Breast epithelium (tissue), 4 donors: ENCODE measurements around the gene ABLIM2. TPM values are rescaled to one million over a fixed set of nuclear protein-coding genes. Genes with fewer than 3 reads are reported as not detected.

Experiments
- DNase-seq, 2 donors: peaks; one replicate each; pipeline ENCODE4 v3.0.0-alpha.2; 2019; ENCODE audit warnings: low spot score in 2 of 2
- H3K27ac ChIP-seq, 2 donors: fragments of 200-600 bp; sonication (generic) in 1 of 2; one replicate each; pipeline ENCODE4 v1.5.1; 2016 to 2019; ENCODE audit warnings: mild to moderate bottlenecking in 1 of 2
- H3K27me3 ChIP-seq, 2 donors: fragments of 200-600 bp; sonication (generic) in 1 of 2; one replicate each; pipeline versions ENCODE4 v1.5.1 to v1.6.0; 2017 to 2019; ENCODE audit warnings: control low read depth in 1 of 2, mild to moderate bottlenecking in 1 of 2
- H3K36me3 ChIP-seq: fragments of 200-600 bp; one replicate; pipeline ENCODE4 v1.5.1; 2019
- H3K4me1 ChIP-seq, 2 donors: fragments of 200-600 bp; sonication (generic); one replicate each; pipeline ENCODE4 v1.5.1; 2016 to 2019; ENCODE audit warnings: control low read depth in 1 of 2
- H3K4me3 ChIP-seq, 3 donors: fragments of 200-600 bp; sonication (generic); 1 replicate in 2 of 3; 2 replicates in 1 of 3; pipeline ENCODE4 v1.5.1; 2016 to 2019; ENCODE audit warnings: mild to moderate bottlenecking in 3 of 3, moderate library complexity in 2 of 3
- H3K9me3 ChIP-seq, 2 donors: fragments of 200-600 bp; sonication (generic) in 1 of 2; one replicate each; pipeline ENCODE4 v1.5.1; 2016 to 2019; ENCODE audit warnings: control low read depth in 1 of 2
- POLR2A ChIP-seq: fragments of 450-650 bp; IDR thresholded peaks from one replicate; pipeline ENCODE4 v1.6.1; 2016; ENCODE audit warnings: antibody characterized with exemption, mild to moderate bottlenecking, moderate library complexity
- POLR2AphosphoS5 ChIP-seq, 3 donors: sonication (generic); formaldehyde crosslinking; IDR thresholded peaks; one replicate each; pipeline ENCODE4 v1.6.1; 2017; ENCODE audit warnings: antibody characterized with exemption in 3 of 3
- intact Hi-C: fragments of 100-400 bp; cut with DNase I; formaldehyde crosslinking; loops from one replicate; pipeline ENCODE4 v1.15.1; 2023; ENCODE audit warnings: low total_unique reads
- total RNA-seq, 3 donors: library from RNA; depleted of rRNA; stranded (reverse); fragments of >200 nt; gene quantifications; one replicate each; pipeline ENCODE4 v1.1.0, GENCODE V29; 2016
- TF ChIP-seq, protein P1 (sequence below), 3 donors: fragments of 450-650 bp; IDR thresholded peaks; one replicate each; pipeline ENCODE4 v1.5.1; 2016 to 2017; ENCODE audit warnings: antibody characterized with exemption in 3 of 3, mild to moderate bottlenecking in 3 of 3, moderate library complexity in 3 of 3

Gene ABLIM2
- total RNA-seq, 3 donors from 2014 or later, result 4.8 to 11.5 (median 8.2) TPM

DNA sequence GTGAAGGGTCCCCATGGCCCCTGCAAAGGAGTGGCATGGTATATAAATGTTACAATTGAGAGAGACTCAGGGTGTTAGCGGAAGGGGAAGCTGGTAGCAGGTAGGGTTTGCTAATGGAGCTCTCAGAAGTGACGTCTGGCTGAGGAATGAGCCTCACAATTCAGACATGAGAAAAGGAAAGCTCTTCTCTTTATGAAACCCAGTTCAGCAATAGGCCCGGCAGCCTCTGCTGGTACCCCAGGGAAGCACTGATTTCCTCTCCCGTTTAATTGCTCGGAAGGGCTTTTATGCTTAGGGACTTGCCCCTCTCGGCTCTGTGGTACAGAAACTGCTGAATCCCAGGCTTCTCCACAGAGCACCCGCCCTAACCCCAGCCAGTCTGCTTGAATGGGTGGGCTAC lies 199.5 kb downstream of the ABLIM2 start:
- intact Hi-C loops, result no loop called here
- H3K9me3 ChIP-seq, result no peaks in the 10 kb centered on the region
- no peak overlapping the region for H3K27ac ChIP-seq
- TF ChIP-seq, protein P1, sequence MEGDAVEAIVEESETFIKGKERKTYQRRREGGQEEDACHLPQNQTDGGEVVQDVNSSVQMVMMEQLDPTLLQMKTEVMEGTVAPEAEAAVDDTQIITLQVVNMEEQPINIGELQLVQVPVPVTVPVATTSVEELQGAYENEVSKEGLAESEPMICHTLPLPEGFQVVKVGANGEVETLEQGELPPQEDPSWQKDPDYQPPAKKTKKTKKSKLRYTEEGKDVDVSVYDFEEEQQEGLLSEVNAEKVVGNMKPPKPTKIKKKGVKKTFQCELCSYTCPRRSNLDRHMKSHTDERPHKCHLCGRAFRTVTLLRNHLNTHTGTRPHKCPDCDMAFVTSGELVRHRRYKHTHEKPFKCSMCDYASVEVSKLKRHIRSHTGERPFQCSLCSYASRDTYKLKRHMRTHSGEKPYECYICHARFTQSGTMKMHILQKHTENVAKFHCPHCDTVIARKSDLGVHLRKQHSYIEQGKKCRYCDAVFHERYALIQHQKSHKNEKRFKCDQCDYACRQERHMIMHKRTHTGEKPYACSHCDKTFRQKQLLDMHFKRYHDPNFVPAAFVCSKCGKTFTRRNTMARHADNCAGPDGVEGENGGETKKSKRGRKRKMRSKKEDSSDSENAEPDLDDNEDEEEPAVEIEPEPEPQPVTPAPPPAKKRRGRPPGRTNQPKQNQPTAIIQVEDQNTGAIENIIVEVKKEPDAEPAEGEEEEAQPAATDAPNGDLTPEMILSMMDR (IDR thresholded peaks at IDR 0.05), result no peak
- TF ChIP-seq POLR2AphosphoS5 (IDR thresholded peaks at IDR 0.05), result no peak
- TF ChIP-seq POLR2A, result no peak
- DNase-seq, result no peak
- H3K4me1 ChIP-seq, result peaks cover 0 to 7% of the 10 kb centered on the region in 2 donors
- no peaks in the 10 kb centered on the region for H3K36me3 ChIP-seq
- no peaks in the 10 kb centered on the region for H3K27me3 ChIP-seq
- no peak overlapping the region for H3K4me3 ChIP-seq

- H3K27ac ChIP-seq, result peak overlapping the region in 1 of 2 donors; percentile 28
- no peaks in the 10 kb centered on the region for H3K9me3 ChIP-seq
- TF ChIP-seq, protein P1 (IDR thresholded peaks at IDR 0.05), result no peak
- TF ChIP-seq POLR2AphosphoS5 (IDR thresholded peaks at IDR 0.05) (no peak), POLR2A (no peak)
- intact Hi-C loops, result no loop called here
- no peak for DNase-seq
- no peaks in the 10 kb centered on the region for H3K27me3 ChIP-seq
- peaks cover 0 to 7% of the 10 kb centered on the region in 2 donors for H3K4me1 ChIP-seq
- no peaks in the 10 kb centered on the region for H3K36me3 ChIP-seq
- H3K4me3 ChIP-seq, result no peak overlapping the region
These were observed 201.5 kb downstream of the ABLIM2 start for GRCh38 chr4:7956934-7957656.

DNA sequence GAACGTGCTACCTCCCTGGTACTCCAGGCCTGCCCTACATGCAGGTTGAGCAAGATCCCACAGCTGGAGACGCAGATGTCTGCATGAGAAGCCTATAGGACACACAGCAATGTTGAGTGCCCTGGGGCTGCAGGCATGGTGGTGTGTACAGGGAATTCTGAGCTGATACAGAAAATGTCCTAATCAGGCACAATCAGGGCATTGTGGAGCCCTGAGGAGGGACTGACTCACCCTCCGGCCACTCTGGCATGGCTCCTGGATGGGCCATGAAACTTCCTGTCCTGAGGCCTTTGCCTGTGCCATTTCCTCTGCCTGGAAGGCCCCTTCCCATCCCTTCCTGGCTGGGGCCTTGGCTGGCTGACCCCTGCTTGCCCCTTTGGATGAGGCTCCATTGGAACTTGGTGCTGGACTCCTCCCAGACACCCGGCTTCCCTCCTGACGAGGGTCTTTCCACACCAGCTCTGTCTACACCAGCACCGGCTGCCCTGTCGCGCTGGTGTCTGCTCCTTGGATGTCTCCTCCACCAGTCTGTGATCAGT lies 202.3 kb downstream of the ABLIM2 start:
- Histone ChIP-seq H3K4me3 (no peak overlapping the region), H3K4me1 (peaks cover 0 to 7% of the 10 kb centered on the region in 2 donors), H3K27ac (peak overlapping the region; percentile 21 to 28), H3K36me3 (no peaks in the 10 kb centered on the region), H3K27me3 (no peaks in the 10 kb centered on the region), H3K9me3 (no peaks in the 10 kb centered on the region)
- no peak for DNase-seq
- intact Hi-C loops, result no loop called here
- TF ChIP-seq POLR2AphosphoS5 (IDR thresholded peaks at IDR 0.05), result peak in 1 of 3 donors; percentile 39
- TF ChIP-seq, protein P1 (IDR thresholded peaks at IDR 0.05), result no peak

DNA sequence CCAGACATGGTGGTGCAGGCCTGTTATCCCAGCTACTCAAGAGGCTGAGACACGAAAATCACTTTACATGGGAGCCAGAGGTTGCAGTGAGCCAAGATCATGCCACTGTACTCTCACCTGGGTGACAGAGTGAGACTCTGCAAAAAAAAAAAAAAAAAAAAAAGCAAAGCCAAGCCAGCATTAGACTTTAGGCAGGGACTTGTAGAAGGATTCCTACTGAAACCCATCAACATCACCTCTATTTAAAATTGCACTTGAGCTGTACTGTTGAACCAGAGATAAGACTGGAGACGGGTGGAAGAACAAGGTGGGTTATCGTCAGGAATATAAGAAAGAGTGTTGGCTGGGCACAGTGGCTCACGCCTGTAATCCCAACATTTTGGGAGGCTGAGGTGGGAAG lies 203.2 kb downstream of the ABLIM2 start:
- Histone ChIP-seq H3K27ac (no peak overlapping the region), H3K4me1 (no peaks in the 10 kb centered on the region), H3K9me3 (no peaks in the 10 kb centered on the region), H3K36me3 (no peaks in the 10 kb centered on the region), H3K4me3 (no peak overlapping the region), H3K27me3 (no peaks in the 10 kb centered on the region)
- TF ChIP-seq POLR2A (no peak), POLR2AphosphoS5 (IDR thresholded peaks at IDR 0.05) (no peak)
- TF ChIP-seq, protein P1 (IDR thresholded peaks at IDR 0.05), result no peak
- intact Hi-C loops, result no loop called here
- DNase-seq, result no peak

DNA sequence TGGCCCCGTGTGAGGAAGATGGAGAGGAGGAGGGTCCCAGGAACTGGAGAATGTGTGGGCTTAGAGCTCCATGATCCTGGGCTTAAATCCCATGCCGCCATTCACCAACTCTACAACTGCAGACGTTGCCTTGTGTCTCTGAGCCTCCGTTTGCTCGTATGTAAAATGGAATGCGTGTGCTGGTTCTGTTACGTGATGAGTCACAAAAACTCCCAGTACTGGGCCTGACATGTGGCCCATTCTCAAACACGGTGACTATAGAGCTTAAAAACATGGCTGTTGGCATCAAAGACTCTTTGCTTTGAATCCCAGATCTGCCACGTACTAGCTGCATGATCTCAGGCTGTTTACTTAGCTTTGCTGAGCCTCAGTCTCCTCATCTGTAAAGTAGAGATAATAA lies 206.0 kb downstream of the ABLIM2 start:
- no peak for DNase-seq
- Histone ChIP-seq H3K27me3 (no peaks in the 10 kb centered on the region), H3K4me1 (no peaks in the 10 kb centered on the region), H3K36me3 (no peaks in the 10 kb centered on the region), H3K4me3 (no peak overlapping the region), H3K27ac (no peak overlapping the region), H3K9me3 (no peaks in the 10 kb centered on the region)
- no peak for TF ChIP-seq POLR2AphosphoS5 (IDR thresholded peaks at IDR 0.05)
- TF ChIP-seq, protein P1 (IDR thresholded peaks at IDR 0.05), result no peak
- no peak for TF ChIP-seq POLR2A
- intact Hi-C loops, result no loop called here
